ENCODE measurements around the gene HHAT. TPM values are rescaled to one million over a fixed set of nuclear protein-coding genes. Genes with fewer than 3 reads are reported as not detected.
A peak's percentile ranks its signal among the peaks of the same experiment; 100 is the strongest.

The HHAT gene
- total and polyA plus RNA-seq, 3 donors from 2014 or later = 8.5 to 24.3 (median 23.8) TPM

DNA sequence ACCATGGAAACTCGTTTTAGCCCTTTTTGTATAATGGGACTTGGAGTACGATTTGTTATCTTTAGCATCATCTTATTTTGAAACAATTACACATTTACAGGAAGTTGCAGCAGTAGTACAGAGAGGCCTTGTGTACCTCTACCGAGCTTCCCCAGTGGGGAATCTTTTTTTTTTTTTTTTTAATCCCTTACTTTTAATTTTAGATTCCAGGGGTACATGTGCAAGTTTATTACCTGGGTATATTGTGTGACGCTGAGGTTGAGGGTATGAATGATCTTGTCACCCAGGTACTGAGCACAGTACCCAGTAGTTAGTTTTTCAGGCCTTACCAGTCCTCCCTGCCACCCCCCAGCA, 45.9 kb downstream of the HHAT start:
- no peak for DNase-seq

DNA sequence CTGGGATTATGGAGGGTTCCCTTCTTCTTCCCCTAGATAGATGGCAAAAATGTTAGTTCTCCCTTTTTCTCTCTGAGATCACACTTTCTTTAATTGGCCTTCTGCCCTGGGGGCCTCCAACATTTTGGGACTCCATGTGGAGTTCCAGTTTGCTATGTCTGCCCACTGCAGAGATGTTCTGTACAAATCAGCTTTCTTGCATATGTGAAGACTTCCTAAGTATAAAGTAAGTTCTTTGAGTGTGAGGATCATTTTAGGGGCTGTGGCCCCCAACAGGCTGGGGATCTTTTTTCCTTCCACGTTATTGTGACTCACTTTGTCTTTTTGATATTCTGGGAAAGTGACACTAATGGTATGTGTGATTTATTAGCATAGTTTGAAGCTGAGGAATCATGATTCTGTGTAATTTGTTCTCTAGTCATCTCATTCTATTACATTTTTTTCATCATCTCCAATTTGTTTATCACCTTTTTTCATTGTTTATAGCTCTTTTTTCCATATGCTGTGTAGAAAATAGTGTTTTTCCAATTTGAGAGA, 48.2 kb downstream of the HHAT start:
- DNase-seq = no peak
- Histone ChIP-seq H3K27me3 (no peaks in the 10 kb centered on the region), H3K4me3 (no peak overlapping the region), H3K4me1 (no peaks in the 10 kb centered on the region), H3K36me3 (ENCODE audit: low read depth, missing control alignments) (no peaks in the 10 kb centered on the region), H3K27ac (no peak overlapping the region), H3K9me3 (no peaks in the 10 kb centered on the region)
- TF ChIP-seq, protein P1, sequence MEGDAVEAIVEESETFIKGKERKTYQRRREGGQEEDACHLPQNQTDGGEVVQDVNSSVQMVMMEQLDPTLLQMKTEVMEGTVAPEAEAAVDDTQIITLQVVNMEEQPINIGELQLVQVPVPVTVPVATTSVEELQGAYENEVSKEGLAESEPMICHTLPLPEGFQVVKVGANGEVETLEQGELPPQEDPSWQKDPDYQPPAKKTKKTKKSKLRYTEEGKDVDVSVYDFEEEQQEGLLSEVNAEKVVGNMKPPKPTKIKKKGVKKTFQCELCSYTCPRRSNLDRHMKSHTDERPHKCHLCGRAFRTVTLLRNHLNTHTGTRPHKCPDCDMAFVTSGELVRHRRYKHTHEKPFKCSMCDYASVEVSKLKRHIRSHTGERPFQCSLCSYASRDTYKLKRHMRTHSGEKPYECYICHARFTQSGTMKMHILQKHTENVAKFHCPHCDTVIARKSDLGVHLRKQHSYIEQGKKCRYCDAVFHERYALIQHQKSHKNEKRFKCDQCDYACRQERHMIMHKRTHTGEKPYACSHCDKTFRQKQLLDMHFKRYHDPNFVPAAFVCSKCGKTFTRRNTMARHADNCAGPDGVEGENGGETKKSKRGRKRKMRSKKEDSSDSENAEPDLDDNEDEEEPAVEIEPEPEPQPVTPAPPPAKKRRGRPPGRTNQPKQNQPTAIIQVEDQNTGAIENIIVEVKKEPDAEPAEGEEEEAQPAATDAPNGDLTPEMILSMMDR (IDR thresholded peaks at IDR 0.05) = no peak
- TF ChIP-seq POLR2A (IDR thresholded peaks at IDR 0.05) = no peak
- WGBS, 2 donors = 55 to 79% methylated on average over 1 of the region's 1 CpG
- intact Hi-C loops (cut with DNase I; ENCODE audit: low total_unique reads) = no loop called here

More for the DNA sequence above, 45.9 kb downstream of the HHAT start:
- WGBS, 2 donors = 34 to 44% methylated on average over 4 of the region's 4 CpGs
- intact Hi-C loops (cut with DNase I; ENCODE audit: low total_unique reads) = no loop called here
- TF ChIP-seq POLR2A (IDR thresholded peaks at IDR 0.05) = no peak
- TF ChIP-seq, protein P1 (IDR thresholded peaks at IDR 0.05) = peak in 1 of 3 experiments; percentile 3
- Histone ChIP-seq H3K27me3 (no peaks in the 10 kb centered on the region), H3K4me3 (no peak overlapping the region), H3K27ac (no peak overlapping the region), H3K9me3 (no peaks in the 10 kb centered on the region), H3K4me1 (no peaks in the 10 kb centered on the region), H3K36me3 (ENCODE audit: low read depth, missing control alignments) (no peaks in the 10 kb centered on the region)

DNA sequence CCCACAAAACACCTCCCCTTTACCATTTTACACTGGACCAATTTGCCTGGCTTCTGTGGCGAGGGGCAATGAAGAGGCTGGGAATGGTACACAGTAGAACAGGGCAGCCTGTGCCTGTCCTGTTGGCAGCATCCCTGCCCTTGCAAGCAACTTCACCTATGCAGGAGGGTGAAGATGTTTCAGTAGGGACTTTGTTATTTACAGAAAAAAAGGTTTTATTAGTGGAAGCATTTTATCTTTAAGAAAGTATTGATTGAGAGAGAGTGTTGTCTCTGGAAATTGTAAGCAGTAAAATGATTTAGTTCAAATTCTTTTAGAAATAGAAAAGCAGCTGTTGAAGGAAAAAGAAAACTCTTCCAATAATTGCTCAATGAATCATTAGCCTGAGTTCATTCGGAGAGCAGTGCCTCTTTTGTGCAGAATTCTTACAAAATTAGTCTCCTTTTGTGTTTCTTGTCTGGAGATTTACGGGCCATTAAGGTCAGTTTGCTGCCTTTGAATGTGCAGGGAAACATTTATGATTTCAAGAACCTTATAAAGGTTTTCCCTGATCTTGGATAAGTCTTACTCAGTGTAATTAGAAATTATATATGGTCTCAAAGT, 49.1 kb downstream of the HHAT start:
- no peak for TF ChIP-seq POLR2A (IDR thresholded peaks at IDR 0.05)
- TF ChIP-seq, protein P1 (IDR thresholded peaks at IDR 0.05) = no peak
- no peak for DNase-seq
- no peaks in the 10 kb centered on the region for H3K36me3 ChIP-seq (ENCODE audit: low read depth, missing control alignments)
- H3K4me3 ChIP-seq = no peak overlapping the region
- intact Hi-C loops (cut with DNase I; ENCODE audit: low total_unique reads) = no loop called here
- H3K4me1 ChIP-seq = no peaks in the 10 kb centered on the region
- no peaks in the 10 kb centered on the region for H3K27me3 ChIP-seq
- no peaks in the 10 kb centered on the region for H3K9me3 ChIP-seq
- WGBS, 2 donors = 88 to 90% methylated on average over 3 of the region's 3 CpGs
- H3K27ac ChIP-seq = no peak overlapping the region

DNA sequence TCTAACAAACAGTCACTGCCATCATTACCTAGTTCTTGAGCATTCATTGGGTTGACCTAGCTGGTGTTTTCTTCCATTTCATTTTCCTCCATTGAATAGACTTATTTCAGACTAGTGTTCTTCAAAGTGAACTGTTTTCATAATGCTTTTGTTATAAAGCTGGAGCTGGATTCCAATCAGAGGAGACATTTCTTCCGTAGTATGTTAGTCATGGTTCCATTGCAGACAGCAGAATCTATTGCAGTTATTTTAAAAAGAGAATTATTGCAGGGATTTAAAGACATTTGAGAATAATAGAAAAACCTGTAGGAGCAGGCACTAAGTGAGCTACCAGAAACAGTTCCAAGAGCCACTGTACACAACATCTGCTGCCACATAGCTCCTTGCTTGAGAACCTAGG, 50.0 kb downstream of the HHAT start:
- H3K4me1 ChIP-seq = no peaks in the 10 kb centered on the region
- no peak overlapping the region for H3K4me3 ChIP-seq
- intact Hi-C loops (cut with DNase I; ENCODE audit: low total_unique reads) = no loop called here
- no peaks in the 10 kb centered on the region for H3K36me3 ChIP-seq (ENCODE audit: low read depth, missing control alignments)
- H3K27ac ChIP-seq = no peak overlapping the region
- H3K9me3 ChIP-seq = no peaks in the 10 kb centered on the region
- no peak for TF ChIP-seq POLR2A (IDR thresholded peaks at IDR 0.05)
- TF ChIP-seq, protein P1 (IDR thresholded peaks at IDR 0.05) = no peak
- H3K27me3 ChIP-seq = no peaks in the 10 kb centered on the region
- 97 to 100% methylated on average over 1 of the region's 1 CpG for WGBS, 2 donors
- no peak for DNase-seq

DNA sequence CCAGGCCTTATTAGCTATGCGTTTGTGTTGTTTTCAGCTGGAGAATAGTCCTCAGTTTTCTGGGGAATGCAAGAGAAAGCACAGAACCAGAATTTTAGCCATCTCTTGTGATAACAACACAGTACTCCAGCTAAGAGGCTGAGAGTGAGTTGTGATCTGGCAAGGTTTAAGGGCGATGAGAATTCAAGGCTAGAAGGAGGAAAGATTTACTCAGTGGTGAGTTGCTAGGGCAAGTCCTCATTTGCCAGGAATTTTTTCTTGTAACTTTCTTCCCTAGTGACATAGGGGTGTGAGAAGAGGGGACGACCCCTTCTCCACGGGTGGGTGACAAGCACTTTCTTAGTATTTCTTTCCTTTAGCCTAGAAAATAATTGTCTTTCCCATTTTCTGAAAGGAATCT, 53.2 kb downstream of the HHAT start:
- WGBS, 2 donors = 54% methylated on average over 4 of the region's 4 CpGs
- intact Hi-C loops (cut with DNase I; ENCODE audit: low total_unique reads) = no loop called here

More for the DNA sequence above, 53.2 kb downstream of the HHAT start:
- no peaks in the 10 kb centered on the region for H3K36me3 ChIP-seq (ENCODE audit: low read depth, missing control alignments)
- no peak for DNase-seq
- H3K4me3 ChIP-seq = no peak overlapping the region
- TF ChIP-seq, protein P1 (IDR thresholded peaks at IDR 0.05) = no peak
- TF ChIP-seq POLR2A (IDR thresholded peaks at IDR 0.05) = no peak
- no peak overlapping the region for H3K27ac ChIP-seq
- no peaks in the 10 kb centered on the region for H3K9me3 ChIP-seq
- H3K4me1 ChIP-seq = no peaks in the 10 kb centered on the region
- H3K27me3 ChIP-seq = no peaks in the 10 kb centered on the region

All from testis (tissue), 3 donors.